ENCODE measurements around the gene PRKD1. TPM values are rescaled to one million over a fixed set of nuclear protein-coding genes. Genes with fewer than 3 reads are reported as not detected.

PRKD1 gene
- total RNA-seq, 3 donors from 2014 or later, result 0.93 to 10.2 (median 3.1) TPM

DNA sequence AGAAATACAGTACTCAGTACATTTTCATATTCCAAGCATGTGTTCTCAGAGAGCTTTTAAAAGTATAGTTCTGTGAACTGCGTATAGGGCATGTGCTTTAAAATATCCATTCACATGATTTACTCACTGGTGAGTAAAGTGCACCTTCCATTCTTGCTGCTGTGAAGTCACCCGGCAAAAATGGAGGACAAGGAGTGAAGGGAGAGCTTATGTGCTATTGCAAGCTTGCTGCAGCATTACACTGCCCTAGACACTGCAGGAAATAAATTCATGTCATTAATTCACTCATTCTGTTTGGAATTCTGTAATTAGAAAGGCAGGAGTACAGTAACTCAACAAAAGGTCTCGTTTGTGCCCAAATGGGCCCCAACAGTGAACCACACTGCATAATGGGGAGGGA, 347.8 kb downstream of the PRKD1 start:
- intact Hi-C loops (cut with DNase I, micrococcal nuclease), result no loop called here
- H3K9me3 ChIP-seq, result no peaks in the 10 kb centered on the region
- no peak for DNase-seq
- TF ChIP-seq, protein P1, sequence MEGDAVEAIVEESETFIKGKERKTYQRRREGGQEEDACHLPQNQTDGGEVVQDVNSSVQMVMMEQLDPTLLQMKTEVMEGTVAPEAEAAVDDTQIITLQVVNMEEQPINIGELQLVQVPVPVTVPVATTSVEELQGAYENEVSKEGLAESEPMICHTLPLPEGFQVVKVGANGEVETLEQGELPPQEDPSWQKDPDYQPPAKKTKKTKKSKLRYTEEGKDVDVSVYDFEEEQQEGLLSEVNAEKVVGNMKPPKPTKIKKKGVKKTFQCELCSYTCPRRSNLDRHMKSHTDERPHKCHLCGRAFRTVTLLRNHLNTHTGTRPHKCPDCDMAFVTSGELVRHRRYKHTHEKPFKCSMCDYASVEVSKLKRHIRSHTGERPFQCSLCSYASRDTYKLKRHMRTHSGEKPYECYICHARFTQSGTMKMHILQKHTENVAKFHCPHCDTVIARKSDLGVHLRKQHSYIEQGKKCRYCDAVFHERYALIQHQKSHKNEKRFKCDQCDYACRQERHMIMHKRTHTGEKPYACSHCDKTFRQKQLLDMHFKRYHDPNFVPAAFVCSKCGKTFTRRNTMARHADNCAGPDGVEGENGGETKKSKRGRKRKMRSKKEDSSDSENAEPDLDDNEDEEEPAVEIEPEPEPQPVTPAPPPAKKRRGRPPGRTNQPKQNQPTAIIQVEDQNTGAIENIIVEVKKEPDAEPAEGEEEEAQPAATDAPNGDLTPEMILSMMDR (IDR thresholded peaks at IDR 0.05), result no peak
- H3K36me3 ChIP-seq (ENCODE audit: low read depth), result no peaks in the 10 kb centered on the region
- no peak for ATAC-seq
- H3K4me1 ChIP-seq (ENCODE audit: low read depth), result no peaks in the 10 kb centered on the region
- H3K4me3 ChIP-seq, result no peak overlapping the region

GRCh38 chr14:29576927-29577326, 350.7 kb downstream of the PRKD1 start:
- intact Hi-C loops (cut with DNase I, micrococcal nuclease), result no loop called here
- H3K36me3 ChIP-seq (ENCODE audit: low read depth), result no peaks in the 10 kb centered on the region
- H3K4me3 ChIP-seq, result no peak overlapping the region
- H3K9me3 ChIP-seq, result no peaks in the 10 kb centered on the region
- TF ChIP-seq, protein P1 (IDR thresholded peaks at IDR 0.05), result no peak
- H3K4me1 ChIP-seq (ENCODE audit: low read depth), result no peaks in the 10 kb centered on the region
- DNase-seq (no peak), ATAC-seq (no peak)

DNA sequence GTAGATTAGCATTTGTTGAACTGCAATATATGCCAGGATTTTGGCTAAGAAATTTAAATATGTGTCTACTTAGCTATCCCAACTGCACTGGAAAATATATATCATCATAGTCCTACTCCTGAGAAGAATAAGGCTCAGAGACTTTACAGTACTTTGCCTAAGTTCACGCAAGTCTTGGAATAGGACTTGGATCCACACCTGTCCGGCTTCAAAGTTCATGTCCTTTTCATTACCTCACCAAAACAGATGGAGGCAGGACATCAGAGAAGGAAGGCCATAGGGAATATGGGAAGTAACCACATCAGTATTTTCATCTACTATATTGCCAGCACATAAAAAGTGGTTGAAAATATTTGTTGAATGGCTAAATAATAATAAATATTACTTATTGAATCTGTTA, 358.5 kb downstream of the PRKD1 start:
- no peak for ATAC-seq
- H3K4me1 ChIP-seq (ENCODE audit: low read depth), result no peaks in the 10 kb centered on the region
- DNase-seq, result no peak
- no peak overlapping the region for H3K4me3 ChIP-seq
- intact Hi-C loops (cut with DNase I, micrococcal nuclease), result no loop called here
- TF ChIP-seq, protein P1 (IDR thresholded peaks at IDR 0.05), result no peak
- H3K9me3 ChIP-seq, result peaks cover 4% of the 10 kb centered on the region
- no peaks in the 10 kb centered on the region for H3K36me3 ChIP-seq (ENCODE audit: low read depth)

DNA sequence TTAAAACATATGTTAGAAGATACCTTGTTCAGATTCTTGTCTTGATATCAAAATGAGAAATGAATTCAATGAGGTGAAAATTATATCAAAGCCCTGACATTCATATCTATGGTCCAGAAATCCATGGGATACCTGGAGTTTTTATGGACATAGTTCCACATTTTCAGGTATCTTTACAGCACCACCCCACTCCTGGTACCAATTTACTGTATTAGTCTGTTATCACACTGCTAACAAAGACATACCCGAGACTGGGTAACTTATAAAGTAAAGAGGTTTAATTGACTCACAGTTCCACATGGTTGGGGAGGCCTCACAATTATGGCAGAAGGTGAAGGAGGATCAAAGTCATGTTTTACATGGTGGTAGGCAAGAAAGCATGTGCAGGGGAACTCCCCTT, 361.5 kb downstream of the PRKD1 start:
- H3K9me3 ChIP-seq, result peaks cover 4% of the 10 kb centered on the region
- no peaks in the 10 kb centered on the region for H3K4me1 ChIP-seq (ENCODE audit: low read depth)
- no peak overlapping the region for H3K4me3 ChIP-seq
- H3K36me3 ChIP-seq (ENCODE audit: low read depth), result no peaks in the 10 kb centered on the region
- intact Hi-C loops (cut with DNase I, micrococcal nuclease), result no loop called here
- no peak for DNase-seq
- TF ChIP-seq, protein P1 (IDR thresholded peaks at IDR 0.05), result no peak
- ATAC-seq, result no peak

DNA sequence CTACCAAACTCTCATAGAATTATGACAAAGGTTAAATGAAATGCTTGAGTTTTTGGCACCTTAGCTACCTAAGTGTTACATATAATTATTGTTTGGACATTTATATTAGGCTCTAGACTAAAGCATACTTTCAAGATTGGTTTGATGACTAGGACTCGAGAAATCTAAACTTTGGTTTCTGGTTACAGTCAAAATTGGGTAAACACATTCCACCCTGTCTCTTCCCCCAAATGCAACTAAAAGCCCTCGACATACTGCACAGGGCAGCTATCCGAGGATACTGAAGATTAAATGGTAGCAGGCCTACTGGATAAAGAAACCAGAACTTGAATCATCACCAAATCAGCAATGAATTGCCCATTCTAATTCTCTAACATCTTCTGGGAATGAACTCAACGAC, 369.1 kb downstream of the PRKD1 start:
- DNase-seq, result no peak
- ATAC-seq, result no peak
- H3K36me3 ChIP-seq (ENCODE audit: low read depth), result no peaks in the 10 kb centered on the region
- no peaks in the 10 kb centered on the region for H3K9me3 ChIP-seq
- intact Hi-C loops (cut with DNase I, micrococcal nuclease), result loop anchor here in 1 of 2 donors (10.0 kb wide), 1 partner anchor 656 kb away; no protein-coding TSS in a partner anchor
- H3K4me3 ChIP-seq, result no peak overlapping the region
- no peaks in the 10 kb centered on the region for H3K4me1 ChIP-seq (ENCODE audit: low read depth)
- TF ChIP-seq, protein P1 (IDR thresholded peaks at IDR 0.05), result no peak

DNA sequence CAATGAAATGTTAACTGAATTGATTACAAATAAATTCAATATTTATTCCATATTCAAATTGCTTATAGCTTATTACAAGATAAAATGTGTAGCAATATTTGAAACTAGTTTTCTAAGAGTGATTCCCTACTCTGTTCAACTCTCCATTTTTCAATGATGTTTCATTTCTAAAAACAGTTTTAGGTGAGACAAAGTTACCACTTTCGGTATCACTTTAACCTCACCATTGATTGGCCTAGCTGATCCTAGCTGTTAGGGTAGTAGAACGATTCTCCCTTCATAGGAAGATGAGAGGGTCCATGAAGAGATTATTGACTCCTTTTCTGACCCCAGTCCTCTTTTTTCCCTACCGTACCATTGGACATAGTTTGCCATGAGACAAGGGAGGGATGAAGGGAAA, 373.3 kb downstream of the PRKD1 start:
- H3K9me3 ChIP-seq, result no peaks in the 10 kb centered on the region
- ATAC-seq (no peak), DNase-seq (no peak)
- intact Hi-C loops (cut with DNase I, micrococcal nuclease), result loop anchor here in 1 of 2 donors (5.0 to 10.0 kb wide), 2 partner anchors 453 to 660 kb away; no protein-coding TSS in a partner anchor
- no peak overlapping the region for H3K4me3 ChIP-seq
- TF ChIP-seq, protein P1 (IDR thresholded peaks at IDR 0.05), result no peak
- H3K36me3 ChIP-seq (ENCODE audit: low read depth), result no peaks in the 10 kb centered on the region
- no peaks in the 10 kb centered on the region for H3K4me1 ChIP-seq (ENCODE audit: low read depth)
